Upper lobe of left lung (tissue), 4 donors: ENCODE results near the gene TIPARP.

Source experiments
- CTCF ChIP-seq, 6 experiments: fragments of 450-650 bp in 4 of 6; fragments of 200-600 bp in 2 of 6; sonication (generic) in 2 of 6; IDR thresholded peaks; one replicate each; pipeline ENCODE4 v1.5.1; 2016 to 2019; ENCODE audit warnings: antibody characterized with exemption in 6 of 6
- EP300 ChIP-seq, 4 donors: sonication (generic); formaldehyde crosslinking; IDR thresholded peaks; one replicate each; pipeline ENCODE4 v1.5.1; 2017; ENCODE audit warnings: antibody characterized with exemption in 4 of 4, control low read depth in 2 of 4
- POLR2A ChIP-seq, 4 donors: fragments of 450-650 bp; IDR thresholded peaks; one replicate each; pipeline ENCODE4 v1.5.1; 2016 to 2017; ENCODE audit warnings: antibody characterized with exemption in 4 of 4, mild to moderate bottlenecking in 2 of 4
- POLR2AphosphoS5 ChIP-seq, 2 donors: sonication (generic); formaldehyde crosslinking; IDR thresholded peaks; one replicate each; pipeline ENCODE4 v1.5.1; 2017; ENCODE audit warnings: antibody characterized with exemption in 2 of 2

GRCh38 chr3:156744631-156745030, 70.2 kb downstream of the TIPARP start:
- TF ChIP-seq CTCF (IDR thresholded peaks at IDR 0.05) = no peak
- TF ChIP-seq POLR2AphosphoS5 (IDR thresholded peaks at IDR 0.05) = no peak
- TF ChIP-seq EP300 (IDR thresholded peaks at IDR 0.05) = no peak
- TF ChIP-seq POLR2A (IDR thresholded peaks at IDR 0.05) = no peak
